GM19452 (cell line): Measurements from ENCODE around the gene KANSL1.

ENCODE experiments used
- ATAC-seq: cut with Tn5 transposase; IDR thresholded peaks from one replicate; pipeline ENCODE4 v1.9.1; 2021; ENCODE audit not compliant: unreplicated experiment

The KANSL1 gene

GRCh38 chr17:45987706-45988105, 205.5 kb downstream of the KANSL1 start:
- ATAC-seq, result no peak

- ATAC-seq, result no peak
Observed at GRCh38 chr17:45986056-45986455, 207.2 kb downstream of the KANSL1 start.

DNA sequence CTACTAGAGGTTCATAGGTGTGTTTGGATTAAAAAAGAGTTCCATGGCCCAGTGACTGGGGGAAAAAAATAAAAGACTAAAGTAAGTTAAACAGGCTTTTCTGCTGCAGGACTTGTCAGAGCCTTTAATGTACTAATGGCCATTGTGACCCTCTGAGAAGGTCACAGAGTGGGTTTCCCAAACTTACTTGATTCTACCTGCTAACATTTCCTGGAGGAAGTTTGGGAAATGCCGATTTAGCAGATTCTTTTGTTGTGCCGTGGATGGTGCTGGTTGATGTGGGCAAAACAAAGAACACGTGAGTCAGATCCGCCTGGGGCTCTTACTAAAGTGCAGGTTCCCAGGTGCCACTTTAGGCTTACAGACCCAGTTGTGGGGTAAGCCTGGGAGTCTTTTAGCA, 207.8 kb downstream of the KANSL1 start:
- no peak for ATAC-seq

GRCh38 chr17:45984368-45984767, 208.9 kb downstream of the KANSL1 start:
- no peak for ATAC-seq

DNA sequence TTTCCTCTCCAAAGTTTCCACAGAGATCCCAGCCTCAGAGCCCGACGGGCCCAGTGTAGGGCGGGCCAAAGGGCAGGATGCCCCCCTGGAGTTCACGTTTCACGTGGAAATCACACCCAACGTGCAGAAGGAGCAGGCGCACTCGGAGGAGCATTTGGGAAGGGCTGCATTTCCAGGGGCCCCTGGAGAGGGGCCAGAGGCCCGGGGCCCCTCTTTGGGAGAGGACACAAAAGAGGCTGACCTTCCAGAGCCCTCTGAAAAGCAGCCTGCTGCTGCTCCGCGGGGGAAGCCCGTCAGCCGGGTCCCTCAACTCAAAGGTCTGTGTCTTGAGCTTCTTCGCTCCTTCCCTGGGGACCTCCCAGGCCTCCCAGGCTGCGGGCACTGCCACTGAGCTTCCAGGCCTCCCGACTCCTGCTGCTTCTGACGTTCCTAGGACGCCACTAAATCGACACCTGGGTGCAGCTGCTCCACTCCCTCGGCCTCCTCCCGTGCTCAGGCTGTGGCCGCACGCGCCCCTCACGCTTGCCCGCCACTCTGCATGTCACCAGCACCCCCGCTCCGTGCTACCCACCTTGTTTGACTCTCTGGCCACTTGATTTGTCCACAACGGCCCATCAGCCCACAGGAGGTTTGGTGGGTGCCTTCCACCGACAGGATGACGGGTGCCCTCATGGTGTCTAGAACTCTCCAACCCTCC, 209.5 kb downstream of the KANSL1 start:
- ATAC-seq, result no peak

DNA sequence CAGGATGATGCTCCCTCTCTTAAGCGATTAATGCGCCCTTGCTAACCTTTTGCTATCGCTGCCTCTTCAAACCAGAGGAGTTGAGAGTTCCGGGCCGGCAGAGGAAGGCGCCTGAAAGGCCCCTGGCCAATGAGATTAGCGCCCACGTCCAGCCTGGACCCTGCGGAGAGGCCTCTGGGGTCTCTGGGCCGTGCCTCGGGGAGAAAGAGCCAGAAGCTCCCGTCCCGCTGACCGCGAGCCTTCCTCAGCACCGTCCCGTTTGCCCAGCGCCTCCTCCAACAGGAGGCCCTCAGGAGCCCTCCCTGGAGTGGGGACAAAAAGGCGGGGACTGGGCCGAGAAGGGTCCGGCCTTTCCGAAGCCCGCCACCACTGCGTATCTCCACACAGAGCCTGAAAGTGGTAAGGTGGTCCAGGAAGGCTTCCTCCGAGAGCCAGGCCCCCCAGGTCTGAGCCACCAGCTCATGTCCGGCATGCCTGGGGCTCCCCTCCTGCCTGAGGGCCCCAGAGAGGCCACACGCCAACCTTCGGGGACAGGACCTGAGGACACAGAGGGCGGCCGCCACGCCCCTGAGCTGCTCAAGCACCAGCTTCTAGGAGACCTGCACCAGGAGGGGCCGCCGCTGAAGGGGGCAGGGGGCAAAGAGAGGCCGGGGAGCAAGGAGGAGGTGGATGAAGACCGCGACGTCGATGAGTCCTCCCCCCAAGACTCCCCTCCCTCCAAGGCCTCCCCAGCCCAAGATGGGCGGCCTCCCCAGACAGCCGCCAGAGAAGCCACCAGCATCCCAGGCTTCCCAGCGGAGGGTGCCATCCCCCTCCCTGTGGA, 210.2 kb downstream of the KANSL1 start:
- no peak for ATAC-seq

DNA sequence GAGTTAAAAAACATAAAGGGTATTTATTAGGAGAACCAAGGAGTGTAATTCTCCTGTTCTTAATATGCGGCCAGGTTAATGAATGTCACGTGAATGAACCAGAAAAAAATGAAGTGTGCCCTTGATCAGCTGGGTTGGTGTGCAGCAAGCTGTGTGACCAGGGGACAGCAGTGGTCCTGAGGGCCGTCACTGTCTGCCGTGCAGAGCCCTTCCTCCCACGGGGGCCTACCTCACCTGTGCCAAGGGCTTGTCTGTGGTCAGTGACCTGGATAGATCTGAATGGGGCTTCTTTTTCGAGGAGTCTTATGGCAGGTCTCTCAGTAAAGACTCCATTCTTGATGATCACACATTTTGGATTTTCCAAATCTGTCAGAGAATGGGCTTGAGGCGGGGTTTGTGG, 211.9 kb downstream of the KANSL1 start:
- no peak for ATAC-seq

DNA sequence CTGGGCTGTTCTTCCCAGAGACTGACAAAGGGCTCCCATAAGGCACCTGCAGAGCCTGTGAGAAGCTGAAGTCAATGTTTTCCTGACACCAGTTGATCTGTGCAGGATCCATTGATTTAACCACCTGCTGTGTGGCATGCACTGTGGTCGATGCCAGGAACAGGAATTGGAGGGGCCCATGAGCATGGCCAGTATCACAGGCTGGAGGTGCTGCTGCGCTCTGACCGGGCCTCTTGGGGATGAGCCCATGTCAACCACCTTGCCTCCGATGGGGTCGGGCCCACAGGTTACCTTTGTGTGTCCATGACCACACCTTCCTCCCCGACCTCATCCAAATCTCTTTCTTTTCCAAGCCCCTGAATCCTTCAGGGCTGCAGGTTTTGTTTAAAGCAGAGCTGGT, 212.4 kb downstream of the KANSL1 start:
- ATAC-seq, result no peak
